ENCODE measurements around the gene MACROD2. TPM values are rescaled to one million over a fixed set of nuclear protein-coding genes. Genes with fewer than 3 reads are reported as not detected.

The MACROD2 gene
- polyA plus RNA-seq, 1 donor (not counting 4 experiments of a cell fraction or from before 2014, with no cell fraction given): 0.71 TPM

DNA sequence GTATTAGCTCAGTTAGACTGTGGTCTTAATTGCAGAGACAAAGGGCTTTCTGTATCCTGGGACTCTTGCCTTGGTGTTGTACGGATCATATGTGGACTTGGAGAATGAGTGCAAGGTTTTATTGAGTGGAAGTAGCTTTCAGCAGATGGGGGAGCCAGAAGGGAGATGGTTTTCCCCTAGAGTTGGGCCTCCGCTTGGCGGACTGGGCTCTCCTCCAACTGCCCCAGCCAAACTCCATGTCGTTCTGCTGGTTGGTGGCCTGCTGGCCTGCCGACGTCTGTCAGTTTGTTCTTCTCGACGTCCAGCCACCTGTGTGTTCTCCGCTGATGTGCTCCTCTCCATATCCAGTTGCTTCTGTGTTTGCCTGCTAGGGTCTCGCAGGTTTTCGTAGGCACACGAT lies 531.6 kb downstream of the MACROD2 start:
- no peaks in the 10 kb centered on the region for H3K79me2 ChIP-seq (ENCODE audit: control insufficient read depth, insufficient read depth, low read length)
- H3K4me2 ChIP-seq (ENCODE audit: control insufficient read depth, extremely low read depth, insufficient read depth, low read depth, low read length): no peak overlapping the region
- DNase-seq (ENCODE audit: low read depth, low spot score): no peak
- FAIRE-seq: no peak
- H2AFZ ChIP-seq (ENCODE audit: control insufficient read depth, low read length): no peak overlapping the region
- peaks cover 19% of the 10 kb centered on the region for H3K4me1 ChIP-seq (ENCODE audit: control insufficient read depth, extremely low read depth, insufficient read depth, low read length)
- no peak overlapping the region for H3K27ac ChIP-seq (ENCODE audit: control insufficient read depth, insufficient read depth, low read length)
- H3K27me3 ChIP-seq (ENCODE audit: control insufficient read depth, extremely low read depth, insufficient read depth, low read length): no peaks in the 10 kb centered on the region
- no peaks in the 10 kb centered on the region for H4K20me1 ChIP-seq (ENCODE audit: control insufficient read depth, extremely low read depth, insufficient read depth, low read length)
- H3K4me3 ChIP-seq (ENCODE audit: control insufficient read depth in 2 of 3, extremely low read depth in 1 of 3, insufficient read depth in 2 of 3, low read depth in 1 of 3, low read length in 3 of 3): no peak overlapping the region
- no peaks in the 10 kb centered on the region for H3K9me3 ChIP-seq (ENCODE audit: control insufficient read depth, low read depth, low read length)
- no peak overlapping the region for H3K9ac ChIP-seq (ENCODE audit: control insufficient read depth, extremely low read depth, insufficient read depth, low read length)
- H3K36me3 ChIP-seq (ENCODE audit: control insufficient read depth in 2 of 2, extremely low read depth in 1 of 2, insufficient read depth in 2 of 2, low read length in 2 of 2): no peaks in the 10 kb centered on the region
- TF ChIP-seq EZH2 (IDR thresholded peaks at IDR 0.05; ENCODE audit: low read length): no peak
- TF ChIP-seq, protein P1, sequence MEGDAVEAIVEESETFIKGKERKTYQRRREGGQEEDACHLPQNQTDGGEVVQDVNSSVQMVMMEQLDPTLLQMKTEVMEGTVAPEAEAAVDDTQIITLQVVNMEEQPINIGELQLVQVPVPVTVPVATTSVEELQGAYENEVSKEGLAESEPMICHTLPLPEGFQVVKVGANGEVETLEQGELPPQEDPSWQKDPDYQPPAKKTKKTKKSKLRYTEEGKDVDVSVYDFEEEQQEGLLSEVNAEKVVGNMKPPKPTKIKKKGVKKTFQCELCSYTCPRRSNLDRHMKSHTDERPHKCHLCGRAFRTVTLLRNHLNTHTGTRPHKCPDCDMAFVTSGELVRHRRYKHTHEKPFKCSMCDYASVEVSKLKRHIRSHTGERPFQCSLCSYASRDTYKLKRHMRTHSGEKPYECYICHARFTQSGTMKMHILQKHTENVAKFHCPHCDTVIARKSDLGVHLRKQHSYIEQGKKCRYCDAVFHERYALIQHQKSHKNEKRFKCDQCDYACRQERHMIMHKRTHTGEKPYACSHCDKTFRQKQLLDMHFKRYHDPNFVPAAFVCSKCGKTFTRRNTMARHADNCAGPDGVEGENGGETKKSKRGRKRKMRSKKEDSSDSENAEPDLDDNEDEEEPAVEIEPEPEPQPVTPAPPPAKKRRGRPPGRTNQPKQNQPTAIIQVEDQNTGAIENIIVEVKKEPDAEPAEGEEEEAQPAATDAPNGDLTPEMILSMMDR (optimal IDR thresholded peaks at IDR 0.05 in 1 of 3, IDR thresholded peaks at IDR 0.05 in 1 of 3, conservative IDR thresholded peaks at IDR 0.05 in 1 of 3; ENCODE audit: extremely low read depth in 1 of 3, insufficient read depth in 2 of 3, low read length in 3 of 3): no peak
- H3K9me1 ChIP-seq (ENCODE audit: control insufficient read depth, extremely low read depth, insufficient read depth, low read length): no peaks in the 10 kb centered on the region
- dilution Hi-C loops (cut with MboI; ENCODE audit: extremely low pct_ligation_motif_present, low sequenced_read_pairs): no loop called here

DNA sequence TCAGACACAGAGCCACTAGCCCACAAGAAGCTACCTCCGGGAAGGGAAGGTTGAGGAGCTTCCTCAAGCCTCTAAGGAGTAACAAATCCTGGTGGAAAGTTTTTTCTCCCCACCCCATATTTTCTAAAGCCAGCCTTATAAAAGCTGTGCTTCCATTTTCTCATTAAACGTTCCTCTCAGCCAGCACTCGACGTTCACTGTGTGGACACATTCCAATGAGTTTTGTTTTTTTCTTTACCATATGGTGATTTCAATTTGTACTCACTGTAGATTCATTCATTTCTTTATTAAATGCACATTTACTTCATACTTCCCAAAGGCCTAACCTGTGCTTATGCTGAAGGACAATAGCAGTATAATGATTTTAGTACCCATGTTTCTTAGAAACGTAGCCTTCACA lies 536.5 kb downstream of the MACROD2 start:
- dilution Hi-C loops (cut with MboI; ENCODE audit: extremely low pct_ligation_motif_present, low sequenced_read_pairs): no loop called here
- H3K9me3 ChIP-seq (ENCODE audit: control insufficient read depth, low read depth, low read length): no peaks in the 10 kb centered on the region
- no peak for DNase-seq (ENCODE audit: low read depth, low spot score)
- H3K4me3 ChIP-seq (ENCODE audit: control insufficient read depth in 2 of 3, extremely low read depth in 1 of 3, insufficient read depth in 2 of 3, low read depth in 1 of 3, low read length in 3 of 3): no peak overlapping the region
- TF ChIP-seq, protein P1 (optimal IDR thresholded peaks at IDR 0.05 in 1 of 3, IDR thresholded peaks at IDR 0.05 in 1 of 3, conservative IDR thresholded peaks at IDR 0.05 in 1 of 3; ENCODE audit: extremely low read depth in 1 of 3, insufficient read depth in 2 of 3, low read length in 3 of 3): no peak
- TF ChIP-seq EZH2 (IDR thresholded peaks at IDR 0.05; ENCODE audit: low read length): no peak
- no peak overlapping the region for H3K4me2 ChIP-seq (ENCODE audit: control insufficient read depth, extremely low read depth, insufficient read depth, low read depth, low read length)
- no peaks in the 10 kb centered on the region for H3K27me3 ChIP-seq (ENCODE audit: control insufficient read depth, extremely low read depth, insufficient read depth, low read length)
- H3K36me3 ChIP-seq (ENCODE audit: control insufficient read depth in 2 of 2, extremely low read depth in 1 of 2, insufficient read depth in 2 of 2, low read length in 2 of 2): no peaks in the 10 kb centered on the region
- no peak overlapping the region for H3K9ac ChIP-seq (ENCODE audit: control insufficient read depth, extremely low read depth, insufficient read depth, low read length)
- no peaks in the 10 kb centered on the region for H3K79me2 ChIP-seq (ENCODE audit: control insufficient read depth, insufficient read depth, low read length)
- H3K27ac ChIP-seq (ENCODE audit: control insufficient read depth, insufficient read depth, low read length): no peak overlapping the region
- H2AFZ ChIP-seq (ENCODE audit: control insufficient read depth, low read length): no peak overlapping the region
- no peaks in the 10 kb centered on the region for H3K9me1 ChIP-seq (ENCODE audit: control insufficient read depth, extremely low read depth, insufficient read depth, low read length)
- H4K20me1 ChIP-seq (ENCODE audit: control insufficient read depth, extremely low read depth, insufficient read depth, low read length): no peaks in the 10 kb centered on the region
- FAIRE-seq: no peak
- H3K4me1 ChIP-seq (ENCODE audit: control insufficient read depth, extremely low read depth, insufficient read depth, low read length): peaks cover 4% of the 10 kb centered on the region
